SK-N-SH (cell line): Measurements from ENCODE around the gene C4orf50. TPM values are rescaled to one million over a fixed set of nuclear protein-coding genes. Genes with fewer than 3 reads are reported as not detected.

Source experiments
- CTCF ChIA-PET: fragments of 300-600, 350-600 bp; formaldehyde crosslinking; extraction: SDS; loops from one replicate; lab custom pipeline; 2021; lab: Yijun Ruan, JAX
- POLR2A ChIA-PET: fragments of 350-600 bp; sonication (Branson Sonifier 250); formaldehyde crosslinking; extraction: SDS; loops from one replicate; lab custom pipeline; 2020; ENCODE audit warnings: antibody characterized with exemption, inconsistent platforms; lab: Yijun Ruan, JAX
- DNase-seq: peaks from one replicate; pipeline ENCODE4 v3.0.0; 2012
- H2AFZ ChIP-seq: fragments of 200-600 bp; sonication (generic); 2 replicates; pipeline ENCODE4 v1.8.1; 2016; ENCODE audit warnings: antibody characterized with exemption, mild to moderate bottlenecking, low read depth
- H3F3A ChIP-seq: fragments of 200-600 bp; sonication (generic); replicated peaks from 2 replicates; pipeline ENCODE3; 2016; ENCODE audit warnings: antibody characterized with exemption, mild to moderate bottlenecking; ENCODE audit not compliant: insufficient read depth
- H3K27ac ChIP-seq, 2 experiments: fragments of 200-500 bp in 1 of 2; fragments of 200-600 bp in 1 of 2; sonication (Bioruptor generic) in 1 of 2; sonication (generic), shearing (Covaris generic) in 1 of 2; 2 replicates each; pipeline versions ENCODE4 v1.5.1 to v1.6.1; 2014 to 2016; ENCODE audit warnings: low read depth in 2 of 2, inconsistent platforms in 1 of 2, low read length in 1 of 2, mild to moderate bottlenecking in 1 of 2, mixed read lengths in 1 of 2
- H3K27me3 ChIP-seq: fragments of 200-600 bp; sonication (generic), shearing (Covaris generic); 2 replicates; pipeline ENCODE4 v1.6.1; 2016; ENCODE audit warnings: mixed run types; ENCODE audit not compliant: insufficient read depth
- H3K36me3 ChIP-seq, 2 experiments: fragments of 200-500 bp in 1 of 2; fragments of 200-600 bp in 1 of 2; sonication (Bioruptor generic) in 1 of 2; sonication (generic) in 1 of 2; replicated peaks in 1 of 2; 2 replicates each; pipeline versions ENCODE3 to v1.5.1; 2014 to 2016; ENCODE audit warnings: low read length in 1 of 2, mild to moderate bottlenecking in 1 of 2; ENCODE audit not compliant: insufficient read depth in 2 of 2, control insufficient read depth in 1 of 2
- H3K4me1 ChIP-seq, 2 experiments: fragments of 200-500 bp in 1 of 2; fragments of 200-600 bp in 1 of 2; sonication (Bioruptor generic) in 1 of 2; sonication (generic), shearing (Covaris generic) in 1 of 2; 2 replicates each; pipeline versions ENCODE4 v1.5.1 to v1.6.1; 2014 to 2016; ENCODE audit warnings: low read depth in 1 of 2, low read length in 1 of 2, mixed run types in 1 of 2; ENCODE audit not compliant: insufficient read depth in 2 of 2, control insufficient read depth in 1 of 2
- H3K4me2 ChIP-seq: fragments of 200-600 bp; sonication (generic), shearing (Covaris generic); 2 replicates; pipeline ENCODE4 v1.6.1; 2017; ENCODE audit warnings: mixed run types
- H3K4me3 ChIP-seq, 2 experiments: fragments of 200-500 bp in 1 of 2; fragments of 200-600 bp in 1 of 2; sonication (Bioruptor generic) in 1 of 2; sonication (generic), shearing (Covaris generic) in 1 of 2; 2 replicates each; pipeline versions ENCODE4 v1.5.1 to v1.8.1; 2014 to 2016; ENCODE audit warnings: low read depth in 2 of 2, inconsistent platforms in 1 of 2, low read length in 1 of 2, mild to moderate bottlenecking in 1 of 2, mixed read lengths in 1 of 2, moderate library complexity in 1 of 2
- H3K79me2 ChIP-seq: fragments of 200-600 bp; sonication (generic); 2 replicates; pipeline ENCODE4 v1.8.1; 2017; ENCODE audit warnings: mild to moderate bottlenecking; ENCODE audit not compliant: insufficient read depth
- H3K9ac ChIP-seq: fragments of 200-600 bp; sonication (generic); 2 replicates; pipeline ENCODE4 v1.6.1; 2017; ENCODE audit warnings: mixed run types
- H3K9me2 ChIP-seq: fragments of 200-600 bp; sonication (generic); 2 replicates; pipeline ENCODE4 v1.6.1; 2017; ENCODE audit warnings: mixed run types
- H3K9me3 ChIP-seq: fragments of 200-600 bp; sonication (generic); 2 replicates; pipeline ENCODE4 v1.6.1; 2017; ENCODE audit warnings: mixed run types, mild to moderate bottlenecking, moderate library complexity
- H4K20me1 ChIP-seq: fragments of 200-600 bp; sonication (generic); 2 replicates; pipeline ENCODE4 v1.6.1; 2017; ENCODE audit warnings: mild to moderate bottlenecking, mixed run types; ENCODE audit not compliant: insufficient read depth
- CHD2 ChIP-seq: fragments of 150-350 bp; IDR thresholded peaks from 2 replicates; pipeline ENCODE4 v1.6.1; 2018; ENCODE audit warnings: low read length; ENCODE audit not compliant: partially characterized antibody
- ELF1 ChIP-seq: IDR thresholded peaks from 2 replicates; pipeline ENCODE4 v1.4.0; 2012
- FOXJ3 ChIP-seq: sonication (generic); formaldehyde crosslinking; IDR thresholded peaks from 2 replicates; pipeline ENCODE4 v1.5.1; 2020; ENCODE audit warnings: mild to moderate bottlenecking, missing genetic modification reagents
- FOXM1 ChIP-seq: IDR thresholded peaks from 2 replicates; pipeline ENCODE4 v1.4.0; 2012; ENCODE audit warnings: low read depth, mild to moderate bottlenecking
- GATA2 ChIP-seq: sonication (generic); formaldehyde crosslinking; IDR thresholded peaks from 2 replicates; pipeline ENCODE4 v1.5.0; 2020; ENCODE audit warnings: mild to moderate bottlenecking, missing genetic modification reagents
- MAX ChIP-seq: IDR thresholded peaks from 2 replicates; pipeline ENCODE4 v1.4.0; 2012; ENCODE audit warnings: low read depth
- NFIC ChIP-seq: IDR thresholded peaks from 2 replicates; pipeline ENCODE4 v1.4.0; 2012; ENCODE audit warnings: borderline replicate concordance
- NRF1 ChIP-seq: IDR thresholded peaks from 2 replicates; pipeline ENCODE4 v1.6.1; 2012; ENCODE audit warnings: low read depth, mild to moderate bottlenecking, low read length
- RCOR1 ChIP-seq: fragments of 150-350 bp; IDR thresholded peaks from 2 replicates; pipeline ENCODE4 v1.6.1; 2017; ENCODE audit warnings: antibody characterized with exemption, low read length
- SIN3A ChIP-seq: IDR thresholded peaks from 2 replicates; pipeline ENCODE4 v1.6.1; 2012; ENCODE audit warnings: low read depth, mild to moderate bottlenecking, low read length, moderate library complexity, borderline replicate concordance
- TCF12 ChIP-seq: IDR thresholded peaks from 2 replicates; pipeline ENCODE4 v1.4.0; 2012
- TEAD4 ChIP-seq: IDR thresholded peaks from 2 replicates; pipeline ENCODE4 v1.4.0; 2012; ENCODE audit warnings: mild to moderate bottlenecking, borderline replicate concordance; ENCODE audit not compliant: insufficient read depth
- USF1 ChIP-seq: IDR thresholded peaks from 2 replicates; pipeline ENCODE4 v1.4.0; 2012; ENCODE audit warnings: low read depth, borderline replicate concordance
- YY1 ChIP-seq: IDR thresholded peaks from 2 replicates; pipeline ENCODE4 v1.4.0; 2012; ENCODE audit warnings: low read depth, mild to moderate bottlenecking
- WGBS: methylation state at CpG from one replicate; pipeline ENCODE4 v1.1.6; 2017; ENCODE audit warnings: low lambda C conversion rate; 5-methylcytosine and 5-hydroxymethylcytosine counted together
- polyA plus RNA-seq, 3 experiments: library from polyadenylated mRNA; depleted of rRNA; stranded (reverse); fragments of >200 nt; gene quantifications; 2 replicates each; pipeline ENCODE4 v1.2.3, GENCODE V29; 2012

C4orf50 gene
- polyA plus RNA-seq, 1 of the 3 experiments (the other 2 are of a cell fraction) = under 0.01 TPM

- Histone ChIP-seq H4K20me1 (no peaks in the 10 kb centered on the region), H3K27me3 (no peaks in the 10 kb centered on the region), H3K9me3 (no peaks in the 10 kb centered on the region), H3K79me2 (no peaks in the 10 kb centered on the region), H3K9ac (no peak overlapping the region), H3K27ac (no peak overlapping the region), H3K36me3 (no peaks in the 10 kb centered on the region), H3K4me1 (no peaks in the 10 kb centered on the region), H3K4me2 (no peak overlapping the region), H3K9me2 (no peaks in the 10 kb centered on the region), H3K4me3 (no peak overlapping the region), H2AFZ (no peak overlapping the region), H3F3A (no peaks in the 10 kb centered on the region)
- WGBS = 50% methylated on average over 4 of the region's 11 CpGs
- DNase-seq = no peak
- CTCF ChIA-PET = interaction anchor here (0.6 to 2.4 kb wide), 6 partner anchors 26 to 554 kb away, joined by 3 to 9 read pairs (median 3); no protein-coding TSS in a partner anchor
- POLR2A ChIA-PET = no interaction called here
- no peak for TF ChIP-seq USF1
- no peak for TF ChIP-seq MAX
- TF ChIP-seq NFIC = no peak
- no peak for TF ChIP-seq TEAD4
- TF ChIP-seq GATA2 (CRISPR knock-in tag) = no peak
- TF ChIP-seq ELF1 = no peak
- TF ChIP-seq SIN3A = no peak
- TF ChIP-seq RCOR1 = no peak
- no peak for TF ChIP-seq YY1
- no peak for TF ChIP-seq NRF1
- no peak for TF ChIP-seq CHD2
- no peak for TF ChIP-seq FOXJ3 (CRISPR knock-in tag)
- no peak for TF ChIP-seq TCF12
Measured at GRCh38 chr4:5992828-5993321, 25.4 kb downstream of the C4orf50 start.

- no peaks in the 10 kb centered on the region for H3K9me3 ChIP-seq
- H3K79me2 ChIP-seq = no peaks in the 10 kb centered on the region
- H3K27me3 ChIP-seq = no peaks in the 10 kb centered on the region
- H3K4me3 ChIP-seq = no peak overlapping the region
- no peak overlapping the region for H2AFZ ChIP-seq
- H3K9me2 ChIP-seq = no peaks in the 10 kb centered on the region
- no peaks in the 10 kb centered on the region for H3F3A ChIP-seq
- WGBS = 51% methylated on average over 13 of the region's 17 CpGs
- H4K20me1 ChIP-seq = no peaks in the 10 kb centered on the region
- POLR2A ChIA-PET = no interaction called here
- no peaks in the 10 kb centered on the region for H3K36me3 ChIP-seq
- H3K4me2 ChIP-seq = no peak overlapping the region
- H3K9ac ChIP-seq = no peak overlapping the region
- no peak for TF ChIP-seq YY1
- TF ChIP-seq FOXM1 = no peak
- no peak for TF ChIP-seq CHD2
- CTCF ChIA-PET = interaction anchor here (0.6 to 2.4 kb wide), 6 partner anchors 27 to 554 kb away, joined by 3 to 9 read pairs (median 3); no protein-coding TSS in a partner anchor
- no peak for DNase-seq
- no peaks in the 10 kb centered on the region for H3K4me1 ChIP-seq
- no peak overlapping the region for H3K27ac ChIP-seq
Measured at GRCh38 chr4:5992171-5992827, 25.9 kb downstream of the C4orf50 start.
